GM18498 (cell line): ENCODE results near the gene C19orf25.
"Not testable (repeated sequence)": the region's sequence is repeated elsewhere in the genome, so short reads cannot be mapped to it uniquely, and the experiment has no call there.

Experiments used
- ATAC-seq: cut with Tn5 transposase; IDR thresholded peaks from one replicate; pipeline ENCODE4 v1.9.1; 2021; ENCODE audit warnings: mild to moderate bottlenecking, moderate library complexity; ENCODE audit not compliant: unreplicated experiment

C19orf25 gene

DNA sequence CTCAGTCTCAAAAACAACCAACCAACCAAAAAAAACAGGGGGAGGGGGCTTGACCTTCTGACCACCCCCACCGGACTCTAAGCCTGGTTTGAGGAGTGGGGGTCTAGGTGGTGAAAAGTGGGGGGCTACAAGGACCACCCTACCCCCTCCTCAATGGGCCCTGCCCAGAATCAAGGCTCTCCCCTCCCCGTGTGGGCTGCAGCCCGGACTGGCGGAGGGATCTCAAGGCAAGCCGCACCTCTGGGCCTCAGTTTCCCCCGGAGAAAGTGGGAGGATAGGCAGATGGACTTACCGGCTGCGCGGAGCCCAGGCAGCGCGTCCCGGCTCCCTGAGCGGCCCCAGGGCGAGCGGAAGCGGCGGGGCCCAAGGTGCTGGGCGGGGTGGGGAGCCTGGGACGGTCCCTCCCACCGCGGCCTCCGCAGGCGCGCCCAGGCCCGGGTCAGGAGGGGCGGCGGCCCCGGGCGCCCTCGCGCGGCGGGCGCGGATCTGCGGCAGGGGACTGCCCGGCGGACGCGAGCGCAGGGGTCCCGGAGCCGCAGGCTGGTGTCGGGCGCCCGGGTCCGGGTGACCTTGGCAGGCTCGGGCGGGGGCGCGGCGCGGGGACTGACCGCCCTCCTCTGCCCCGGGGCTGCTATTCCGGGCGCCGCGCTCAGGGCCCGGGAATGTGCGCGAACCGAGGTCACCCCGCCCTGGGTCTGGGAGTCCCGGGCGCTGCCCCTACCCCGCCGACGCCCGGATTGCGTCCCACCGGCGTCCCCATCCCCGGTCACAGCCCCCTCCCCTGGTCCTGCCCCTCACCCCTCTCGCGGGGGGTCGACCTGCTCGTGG lies 33.9 kb upstream of the C19orf25 start, which contains the start of gene ADAMTSL5:
ADAMTSL5 (minus strand) TSS at position 349 of the 828 bp plus-strand sequence. CDS start 2,076 bp downstream, outside the sequence.
- ATAC-seq, result no peak

DNA sequence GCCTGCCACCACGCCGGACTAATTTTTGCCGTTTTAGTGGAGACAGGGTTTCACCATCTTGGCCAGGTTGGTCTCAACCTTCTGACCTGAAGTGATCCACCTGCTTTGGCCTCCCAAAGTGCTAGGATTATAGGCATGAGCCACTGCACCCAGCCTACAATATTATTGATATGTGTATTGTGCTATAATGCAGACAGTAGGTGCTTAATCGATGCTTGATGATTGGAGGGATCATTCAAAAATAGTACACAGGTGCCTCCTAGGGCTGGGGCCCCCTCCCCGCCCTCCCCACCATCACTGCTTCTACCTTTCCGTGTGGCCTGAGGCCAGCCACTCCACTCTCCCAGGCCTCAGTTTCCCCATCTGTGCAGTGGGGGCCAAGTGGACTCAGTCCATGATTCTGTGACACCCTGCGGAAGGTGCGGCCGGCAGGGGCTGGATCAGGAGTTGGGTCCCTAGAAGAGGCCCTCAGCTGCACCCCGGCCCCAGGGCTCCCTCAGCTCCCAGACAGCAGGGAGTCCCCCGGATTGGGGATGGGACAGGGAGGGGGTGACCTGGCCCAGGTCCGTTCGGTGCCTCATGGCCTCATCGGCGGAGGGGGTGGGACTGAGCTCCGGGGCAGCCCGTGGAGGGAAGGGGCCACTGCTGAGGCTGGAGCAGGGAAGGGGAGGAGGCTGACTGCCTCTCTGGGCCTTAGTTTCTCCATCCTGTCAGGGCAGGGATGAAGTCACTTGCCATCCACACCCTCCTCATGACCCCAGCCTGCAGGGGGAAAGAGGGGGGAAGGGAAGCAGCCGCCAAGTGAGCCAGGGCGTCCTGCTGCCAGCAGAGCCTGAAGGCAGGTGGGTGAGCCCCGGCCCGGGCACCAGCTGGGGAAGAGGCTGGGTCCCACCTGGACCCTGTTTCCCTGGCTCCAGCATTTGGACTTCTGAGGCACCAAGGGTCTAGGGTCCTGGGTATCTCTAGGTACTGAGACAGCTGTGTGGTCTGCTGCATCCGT lies 32.6 kb upstream of the C19orf25 start:
- no peak for ATAC-seq

DNA sequence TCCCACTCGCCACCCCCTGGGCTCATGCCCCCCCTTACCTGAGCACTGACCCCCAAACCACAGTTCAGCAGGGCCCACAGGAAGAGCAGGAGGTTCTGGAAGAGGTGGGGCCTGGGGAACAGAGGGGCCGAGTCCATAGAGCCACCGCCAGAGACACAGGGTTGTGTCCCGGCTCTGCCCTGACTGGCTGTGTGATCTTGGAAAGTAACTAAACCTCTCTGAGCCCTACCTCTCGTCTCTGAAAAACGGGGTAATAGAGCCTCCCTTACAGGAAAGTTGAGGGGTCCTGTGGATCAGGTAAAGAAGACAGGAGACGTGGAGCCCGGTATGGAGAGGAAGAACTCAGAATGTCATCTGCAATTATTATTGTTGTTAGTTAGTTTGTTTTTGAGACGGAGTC lies 31.8 kb upstream of the C19orf25 start:
- no peak for ATAC-seq

DNA sequence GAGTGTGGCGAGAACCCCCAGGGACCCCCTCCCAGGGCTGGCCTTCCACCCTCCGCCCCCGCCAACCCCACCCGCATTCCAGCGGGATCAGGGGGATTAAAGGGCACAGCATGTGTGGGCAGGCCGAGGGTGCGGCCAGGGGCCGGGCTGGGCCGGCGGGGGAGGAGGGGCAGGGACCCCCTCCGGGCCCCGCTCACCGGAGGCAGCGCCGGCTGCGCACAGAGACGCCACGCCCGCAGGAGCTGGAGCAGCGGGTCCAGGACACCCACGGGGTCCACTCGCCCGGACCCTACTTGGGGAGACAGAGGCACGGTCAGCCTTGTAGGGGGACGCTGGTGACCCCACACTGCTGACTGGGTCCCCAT lies 31.4 kb upstream of the C19orf25 start:
- no peak for ATAC-seq

DNA sequence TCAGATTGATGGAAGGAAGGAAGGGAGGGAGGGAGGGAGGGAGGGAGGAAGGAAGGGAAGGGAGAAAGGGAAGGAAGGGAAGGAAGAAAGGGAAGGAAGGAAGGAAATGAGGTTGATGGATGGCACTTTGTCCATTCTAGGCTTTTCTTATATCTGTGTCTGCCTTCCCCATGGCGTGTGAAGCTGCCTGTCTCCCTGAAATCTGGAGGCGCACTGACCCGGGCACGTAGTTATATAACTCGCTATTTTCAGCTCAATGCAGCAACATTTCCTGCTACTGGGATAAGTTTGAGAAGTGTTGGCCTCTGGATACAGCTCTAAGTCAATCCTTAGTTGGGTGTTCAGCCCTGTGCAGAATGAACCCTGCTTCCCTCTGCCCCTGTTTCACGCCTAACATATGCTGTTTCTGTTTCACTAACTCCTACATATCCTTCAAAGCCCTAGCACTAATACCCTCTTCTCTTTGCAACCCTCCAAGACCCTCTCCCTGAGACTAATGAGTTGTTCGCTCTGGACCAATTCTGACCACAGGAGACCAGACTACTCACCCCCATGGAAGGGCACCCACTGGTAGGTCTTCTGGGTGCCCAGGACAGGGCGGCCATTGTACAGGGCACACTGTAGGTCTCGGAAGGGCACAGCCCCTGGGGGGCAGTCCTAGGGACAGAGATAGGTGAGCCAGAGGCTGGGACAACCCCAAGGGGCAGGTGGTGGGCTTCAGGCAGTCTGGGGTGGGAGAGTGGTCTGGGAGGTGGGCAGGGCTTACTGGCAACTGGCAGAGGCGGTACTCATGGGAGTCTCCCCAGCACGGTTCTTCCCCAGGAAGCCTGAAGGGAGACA lies 30.8 kb upstream of the C19orf25 start:
- ATAC-seq, result no peak

DNA sequence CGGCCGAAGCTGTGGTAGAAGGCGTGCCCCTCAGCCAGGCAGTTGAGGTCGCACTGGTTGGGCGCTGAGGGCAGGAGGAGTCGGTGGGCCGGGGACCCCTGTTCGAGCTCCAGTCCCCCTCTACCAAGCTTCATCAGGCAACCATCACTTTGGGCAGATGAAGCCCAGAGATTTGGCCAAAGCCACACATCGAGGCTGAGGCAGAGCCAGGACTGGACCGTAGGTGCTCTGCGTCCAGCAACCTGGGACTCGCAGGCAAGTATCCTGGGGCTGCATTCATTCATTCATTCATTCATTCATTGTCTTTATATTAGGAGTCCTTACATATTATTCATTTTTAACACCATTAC lies 29.5 kb upstream of the C19orf25 start:
- ATAC-seq, result no peak

DNA sequence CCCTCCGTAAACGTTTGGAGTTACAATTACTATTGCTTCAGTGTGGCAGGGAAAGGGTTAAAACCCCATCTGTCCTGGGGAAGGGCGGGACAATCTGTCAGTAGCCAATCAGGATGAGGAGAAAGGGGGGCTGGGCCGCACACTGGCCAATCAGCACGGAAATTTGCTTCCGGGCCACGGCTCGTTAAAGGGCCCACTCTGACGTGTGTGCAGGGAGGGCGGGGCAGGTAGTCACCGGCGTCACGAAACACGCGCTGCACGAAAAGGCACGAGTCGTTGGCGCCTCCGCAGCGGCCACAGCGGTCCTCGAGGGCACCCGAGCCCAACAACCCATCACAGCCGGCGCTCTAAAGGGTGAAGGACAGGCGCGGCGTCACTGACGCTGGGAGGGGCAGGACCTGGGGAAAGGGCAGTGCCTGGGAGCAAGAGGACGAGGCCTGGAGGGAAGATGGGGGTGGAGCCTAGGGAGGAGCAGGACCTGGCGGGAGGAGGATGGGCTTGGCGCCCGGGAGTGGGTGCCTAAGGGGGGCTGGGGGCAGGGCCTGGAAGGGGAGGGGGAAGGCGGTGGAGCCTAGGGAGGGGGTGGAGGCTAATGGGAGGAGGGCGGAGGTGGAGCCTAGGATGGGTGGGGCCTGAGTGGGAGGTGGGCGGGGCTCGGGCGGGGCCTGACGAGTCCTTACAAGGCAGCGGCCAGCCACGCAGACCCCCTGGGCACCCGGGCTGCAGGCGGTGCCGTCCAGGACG lies 28.9 kb upstream of the C19orf25 start:
- no peak for ATAC-seq

DNA sequence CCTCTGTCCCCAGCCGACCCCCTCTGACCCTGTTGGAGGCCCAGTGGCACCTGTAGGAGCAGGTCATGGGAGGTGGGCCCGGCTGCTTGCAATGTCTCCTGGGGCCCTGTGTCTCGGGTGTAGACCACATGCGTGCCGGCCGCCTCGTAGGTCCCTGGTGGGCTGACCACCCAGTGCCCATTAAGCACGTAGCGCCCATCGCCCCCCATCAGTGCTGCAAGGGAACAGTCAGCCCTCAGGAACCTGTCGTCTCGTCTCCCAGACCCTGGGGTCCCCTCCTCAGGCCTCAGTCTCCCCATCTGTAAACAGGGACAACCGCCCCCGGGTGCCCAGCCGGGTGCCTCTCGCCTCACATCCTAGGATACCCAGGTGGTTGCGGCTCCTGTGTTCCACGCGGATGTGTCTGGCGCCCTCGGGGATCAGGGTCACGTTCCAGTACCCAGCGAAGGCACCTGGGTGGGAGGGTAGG lies 28.2 kb upstream of the C19orf25 start:
- no peak for ATAC-seq

DNA sequence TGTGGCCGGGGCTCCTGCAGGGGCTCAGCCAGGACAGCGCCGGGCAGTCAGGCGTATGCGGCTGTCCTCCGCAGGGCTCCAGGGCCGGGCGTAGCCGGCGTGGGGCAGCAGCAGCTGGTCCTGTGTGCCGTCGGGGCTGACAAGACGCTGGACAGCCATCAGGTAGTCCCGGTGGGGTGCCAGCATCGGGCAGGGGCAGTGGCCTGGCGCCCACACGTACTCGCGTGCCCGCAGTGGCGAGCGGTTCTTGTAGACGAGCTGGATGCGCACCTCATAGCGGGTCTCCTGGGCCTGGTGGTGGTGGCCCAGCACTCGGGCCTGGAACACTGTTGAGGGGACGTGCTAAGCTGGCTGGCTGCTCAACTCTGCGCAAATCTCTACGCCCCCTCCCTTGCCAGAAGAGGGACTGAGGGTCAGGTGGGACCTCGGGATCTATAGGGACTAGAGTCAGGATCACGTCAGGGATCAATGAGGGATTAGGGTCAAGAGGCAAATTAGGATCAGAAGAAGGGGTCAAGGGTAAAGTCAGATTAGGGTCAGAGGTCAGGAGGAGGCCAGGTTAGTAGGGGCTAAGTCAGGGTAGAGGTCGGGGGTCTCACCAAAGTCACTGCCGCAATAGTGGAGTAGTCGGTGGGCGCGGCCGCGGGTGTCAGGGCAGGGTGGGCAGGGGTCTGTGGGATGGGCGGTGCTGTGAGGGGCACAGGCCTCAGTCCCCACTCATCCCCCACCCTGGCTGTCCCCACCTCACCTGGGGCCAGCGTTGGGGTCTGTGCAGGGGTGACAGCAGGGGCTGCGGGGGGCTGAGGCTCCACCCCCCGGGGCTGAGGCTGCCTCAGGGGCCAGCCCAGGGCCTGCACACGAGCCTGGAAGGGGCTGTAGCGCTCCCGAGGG lies 27.2 kb upstream of the C19orf25 start:
- no peak for ATAC-seq

DNA sequence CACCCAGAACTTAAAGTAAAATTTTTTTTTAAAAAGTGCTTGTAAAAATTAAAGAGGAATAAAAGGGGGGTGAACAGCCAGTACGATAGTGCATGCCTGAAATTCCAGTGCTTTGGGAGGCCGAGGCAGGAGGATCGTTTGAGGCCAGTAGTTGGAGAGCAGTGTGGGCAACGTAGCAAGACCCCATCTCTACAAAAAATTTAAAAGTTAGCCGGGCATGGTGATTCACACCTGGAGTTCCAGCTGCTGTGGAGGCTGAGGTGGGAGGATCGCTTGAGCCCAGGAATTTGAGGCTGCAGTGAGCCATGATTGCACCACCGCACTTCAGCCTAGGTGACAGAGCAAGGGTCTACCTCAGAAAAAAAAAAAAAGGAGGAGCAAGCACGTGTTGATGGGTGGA lies 26.0 kb upstream of the C19orf25 start:
- no peak for ATAC-seq

DNA sequence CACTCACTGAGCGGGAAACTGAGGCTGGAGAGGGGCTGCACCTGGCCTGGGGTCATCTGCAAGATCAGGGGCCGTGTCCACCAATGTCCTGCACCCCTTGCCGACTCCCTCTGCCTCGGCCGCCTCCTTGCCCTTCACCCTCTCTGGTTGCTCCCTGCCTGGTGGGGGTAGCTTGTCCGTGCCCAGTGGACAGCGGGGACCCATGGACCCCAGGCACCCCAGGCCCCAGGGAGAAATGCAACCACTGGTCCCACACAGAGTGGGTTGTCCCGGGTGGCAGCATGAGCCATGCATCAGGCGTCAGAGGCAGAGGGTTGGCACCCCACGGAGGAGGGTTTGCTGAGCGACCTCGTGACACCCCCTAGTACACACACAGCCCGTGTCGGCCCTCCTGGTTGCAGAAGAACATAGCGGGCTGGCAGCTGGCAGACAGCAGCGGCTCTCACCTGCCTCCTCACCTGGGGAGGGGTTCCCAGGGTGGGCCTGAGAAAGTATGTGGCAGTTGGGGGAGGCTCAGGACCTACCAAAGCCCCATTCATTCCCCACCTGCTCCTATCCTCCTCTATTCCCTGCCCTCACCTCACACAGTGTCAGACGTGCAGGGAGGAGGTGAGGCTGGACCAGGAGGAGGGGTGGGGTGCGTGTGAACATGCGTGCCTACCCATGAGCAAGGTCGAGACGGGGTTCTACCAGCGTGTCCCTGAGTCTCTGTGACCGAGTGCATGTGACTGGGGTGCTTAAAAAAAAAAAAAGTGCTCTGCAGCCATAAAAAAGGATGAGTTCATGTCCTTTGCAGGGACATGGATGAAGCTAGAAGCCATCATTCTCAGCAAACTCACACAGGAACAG lies 25.1 kb upstream of the C19orf25 start:
- no peak for ATAC-seq

DNA sequence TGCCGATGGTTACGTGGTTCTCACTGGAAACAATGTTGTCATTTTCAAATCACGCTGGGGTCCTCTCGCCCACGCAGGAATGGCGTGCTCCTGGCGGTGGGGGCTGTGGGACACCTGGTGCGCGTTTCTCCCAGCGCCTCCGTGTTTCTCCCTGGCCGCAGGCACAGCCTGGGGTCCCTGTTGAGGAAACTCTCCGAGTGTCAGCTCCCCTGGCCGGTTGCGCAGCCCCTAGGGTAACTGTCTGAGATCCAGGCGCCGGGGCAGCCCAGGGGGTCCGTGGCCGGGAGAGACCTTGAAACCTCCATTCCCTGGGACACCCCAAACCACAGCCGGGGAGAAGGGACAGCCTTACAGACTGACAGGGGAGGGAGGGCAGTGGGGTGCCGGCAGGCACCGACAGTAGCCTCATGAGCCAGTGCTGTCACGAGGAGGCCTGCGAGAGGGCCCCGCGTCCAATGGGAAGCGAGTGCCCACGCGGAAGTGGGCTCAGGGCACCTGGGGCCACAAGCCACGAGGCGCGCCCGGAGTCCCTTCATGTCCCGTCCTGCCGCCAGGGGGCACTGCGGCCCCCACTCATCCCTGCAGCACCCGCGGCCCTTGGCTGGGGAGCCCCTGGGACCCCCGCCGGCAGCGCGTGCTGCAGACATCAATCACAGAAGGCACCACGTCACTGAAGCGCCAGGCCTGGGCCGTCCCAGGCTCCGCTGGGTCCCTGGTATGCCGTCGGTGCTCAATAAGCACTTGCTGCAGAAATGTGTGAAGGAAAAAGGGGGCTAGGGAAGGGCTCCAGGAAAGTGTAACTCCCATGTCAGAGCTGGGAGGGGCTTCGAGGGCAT lies 24.3 kb upstream of the C19orf25 start:
- no peak for ATAC-seq

DNA sequence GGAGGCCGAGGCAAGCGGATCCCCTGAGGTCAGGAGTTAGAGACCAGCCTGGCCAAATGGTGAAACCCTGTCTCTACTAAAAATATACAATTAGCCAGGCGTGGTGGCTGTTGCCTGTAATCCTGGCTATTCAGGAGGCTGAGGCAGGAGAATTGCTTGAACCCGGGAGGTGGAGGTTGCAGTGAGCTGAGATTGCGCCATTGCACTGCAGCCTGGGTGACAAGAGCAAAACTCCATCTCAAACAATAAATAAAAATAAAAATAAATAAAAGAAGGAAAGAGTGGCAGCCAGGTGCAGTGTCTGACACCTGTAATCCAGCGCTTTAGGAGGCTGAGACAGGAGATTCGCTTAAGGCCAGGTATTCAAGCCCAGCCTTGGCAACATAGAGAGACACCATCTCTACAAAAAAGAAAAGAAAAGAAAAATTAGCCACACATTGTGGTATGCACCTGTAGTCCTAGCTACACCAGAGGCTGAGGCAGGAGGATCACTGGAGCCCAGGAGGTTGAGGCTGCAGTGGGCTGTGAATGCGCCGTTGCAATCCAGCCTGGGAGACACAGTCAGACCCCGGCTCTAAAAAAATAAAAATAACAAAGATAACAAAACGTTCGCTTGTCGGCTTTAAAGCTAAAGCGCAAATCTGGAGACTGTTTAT lies 23.5 kb upstream of the C19orf25 start:
- ATAC-seq, result no peak

DNA sequence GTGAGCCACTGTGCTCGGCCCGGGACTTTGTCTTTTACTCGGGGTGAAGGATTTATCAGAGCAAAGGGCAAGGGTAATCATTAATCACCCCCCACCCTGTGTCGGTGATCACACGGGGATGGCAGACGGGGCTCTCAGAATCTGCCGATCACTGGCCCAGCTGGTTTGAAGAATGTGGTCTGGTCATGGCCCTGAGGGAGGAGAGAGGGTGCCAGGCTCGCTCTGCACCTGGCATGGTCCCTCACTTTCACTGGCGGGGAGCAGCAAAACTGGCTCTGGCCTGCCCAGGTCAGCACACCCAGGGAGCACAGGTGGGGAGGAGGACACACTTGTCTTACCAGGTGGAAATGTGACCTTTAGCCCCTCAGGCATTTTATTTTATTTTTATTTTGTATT lies 22.2 kb upstream of the C19orf25 start:
- ATAC-seq, result no peak

DNA sequence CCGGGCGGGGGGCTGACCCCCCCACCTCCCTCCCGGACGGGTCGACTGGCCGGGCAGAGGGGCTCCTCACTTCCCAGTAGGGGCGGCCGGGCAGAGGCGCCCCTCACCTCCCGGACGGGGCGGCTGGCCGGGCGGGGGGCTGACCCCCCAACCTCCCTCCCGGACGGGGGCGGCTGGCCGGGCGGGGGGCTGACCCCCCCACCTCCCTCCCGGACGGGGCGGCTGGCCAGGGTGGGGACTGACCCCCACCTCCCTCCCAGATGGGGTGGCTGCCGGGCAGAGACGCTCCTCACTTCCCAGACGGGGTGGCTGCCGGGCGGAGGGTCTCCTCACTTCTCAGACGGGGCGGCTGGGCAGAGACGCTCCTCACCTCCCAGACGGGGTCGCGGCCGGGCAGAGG lies 20.2 kb upstream of the C19orf25 start:
- not testable (repeated sequence) for ATAC-seq

DNA sequence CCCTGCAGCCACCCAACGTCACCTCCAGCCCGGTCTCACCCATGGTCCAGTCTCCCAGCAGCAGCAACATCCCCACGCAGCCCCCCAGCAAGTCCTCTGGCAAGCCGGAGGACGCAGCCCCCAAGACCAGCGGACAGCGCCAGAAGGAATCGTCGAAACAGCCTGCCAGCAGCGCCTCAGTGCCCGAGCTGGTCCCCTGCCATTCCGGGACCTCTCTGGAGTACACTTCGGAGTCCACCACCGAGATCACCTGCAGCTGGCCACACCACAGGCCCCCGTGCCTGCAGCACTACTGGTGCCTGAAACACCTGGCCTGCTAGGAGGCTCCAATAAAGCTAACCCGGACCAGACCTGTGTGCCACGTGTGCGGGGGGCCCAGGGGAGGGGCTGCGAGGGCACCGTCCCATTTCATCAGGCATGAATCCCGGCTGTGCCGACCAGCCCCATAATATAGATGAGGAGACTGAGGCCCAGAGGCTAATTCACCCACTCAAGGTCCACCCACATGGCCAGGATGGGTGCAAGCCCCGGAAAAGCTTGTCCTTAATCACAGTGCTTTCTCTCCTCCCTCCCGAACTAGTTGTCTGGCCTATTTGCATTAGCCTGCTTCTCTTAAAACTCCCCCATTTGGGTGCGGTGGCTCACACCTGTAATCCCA lies 18.7 kb upstream of the C19orf25 start:
- no peak for ATAC-seq
